OCI-LY1 (cell line): ENCODE data around the gene LRRC32.

Source experiments
- H2AFZ ChIP-seq: fragments of 200-600 bp; sonication (generic), shearing (Covaris generic); 2 replicates; pipeline ENCODE4 v1.6.0; 2014; ENCODE audit warnings: antibody characterized with exemption, mild to moderate bottlenecking, low read length
- H3F3A ChIP-seq: fragments of 200-600 bp; sonication (generic), shearing (Covaris generic); 2 replicates; pipeline ENCODE4 v1.6.0; 2014; ENCODE audit warnings: mild to moderate bottlenecking, antibody characterized with exemption, low read length, moderate library complexity; ENCODE audit not compliant: insufficient read depth
- H3K27ac ChIP-seq: fragments of 200-600 bp; sonication (generic); 2 replicates; pipeline ENCODE4 v1.5.1; 2014; ENCODE audit warnings: low read length, mixed run types, mild to moderate bottlenecking, low read depth; ENCODE audit not compliant: poor library complexity, severe bottlenecking
- H3K27me3 ChIP-seq: fragments of 200-600 bp; sonication (generic); 2 replicates; pipeline ENCODE4 v1.6.0; 2014; ENCODE audit warnings: antibody characterized with exemption, mild to moderate bottlenecking, low read length, moderate library complexity; ENCODE audit not compliant: insufficient read depth
- H3K36me3 ChIP-seq: fragments of 200-600 bp; sonication (generic); 2 replicates; pipeline ENCODE4 v1.6.1; 2014; ENCODE audit warnings: mild to moderate bottlenecking, antibody characterized with exemption, low read length, moderate library complexity, mixed read lengths; ENCODE audit not compliant: insufficient read depth
- H3K4me1 ChIP-seq: fragments of 200-600 bp; sonication (generic); 2 replicates; pipeline ENCODE4 v1.5.1; 2014; ENCODE audit warnings: mild to moderate bottlenecking, low read length, moderate library complexity; ENCODE audit not compliant: insufficient read depth, severe bottlenecking
- H3K4me2 ChIP-seq: fragments of 200-600 bp; sonication (generic), shearing (Covaris generic); 2 replicates; pipeline ENCODE4 v1.6.1; 2014; ENCODE audit warnings: low read length
- H3K4me3 ChIP-seq: fragments of 200-600 bp; sonication (generic); 2 replicates; pipeline ENCODE4 v1.5.1; 2014; ENCODE audit warnings: low read length, low read depth, mild to moderate bottlenecking, mixed read lengths; ENCODE audit not compliant: poor library complexity, severe bottlenecking
- H3K79me2 ChIP-seq: fragments of 200-600 bp; shearing (Covaris generic); 2 replicates; pipeline ENCODE4 v1.6.1; 2016; ENCODE audit warnings: mixed run types, low read length, mixed read lengths; ENCODE audit not compliant: insufficient read depth
- H3K9ac ChIP-seq: fragments of 200-600 bp; sonication (generic), shearing (Covaris generic); 2 replicates; pipeline ENCODE4 v1.6.1; 2014; ENCODE audit warnings: mild to moderate bottlenecking, low read length, mixed read lengths
- H3K9me2 ChIP-seq: fragments of 200-600 bp; sonication (generic), shearing (Covaris generic); 2 replicates; pipeline ENCODE4 v1.6.1; 2014; ENCODE audit warnings: low read depth, mild to moderate bottlenecking, low read length, mixed read lengths
- H3K9me3 ChIP-seq: fragments of 200-600 bp; shearing (Covaris generic); 2 replicates; pipeline ENCODE4 v1.6.1; 2014; ENCODE audit warnings: low read length, mixed read lengths
- H4K20me1 ChIP-seq: fragments of 200-600 bp; sonication (generic), shearing (Covaris generic); 2 replicates; pipeline ENCODE4 v1.6.0; 2016; ENCODE audit warnings: mild to moderate bottlenecking, low read length; ENCODE audit not compliant: insufficient read depth
- EZH2 ChIP-seq: fragments of 200-600 bp; sonication (generic), shearing (Covaris generic); IDR thresholded peaks from 2 replicates; pipeline ENCODE4 v1.8.0; 2017; ENCODE audit warnings: borderline replicate concordance, mixed run types, mild to moderate bottlenecking, antibody characterized with exemption, low read length, moderate library complexity, mixed read lengths
- TF ChIP-seq, protein P1 (sequence below): fragments of 200-600 bp; sonication (generic), shearing (Covaris generic); IDR thresholded peaks from 2 replicates; pipeline ENCODE4 v1.5.1; 2017; ENCODE audit warnings: mild to moderate bottlenecking, antibody characterized with exemption, low read length, moderate library complexity, mixed read lengths

Gene LRRC32

DNA sequence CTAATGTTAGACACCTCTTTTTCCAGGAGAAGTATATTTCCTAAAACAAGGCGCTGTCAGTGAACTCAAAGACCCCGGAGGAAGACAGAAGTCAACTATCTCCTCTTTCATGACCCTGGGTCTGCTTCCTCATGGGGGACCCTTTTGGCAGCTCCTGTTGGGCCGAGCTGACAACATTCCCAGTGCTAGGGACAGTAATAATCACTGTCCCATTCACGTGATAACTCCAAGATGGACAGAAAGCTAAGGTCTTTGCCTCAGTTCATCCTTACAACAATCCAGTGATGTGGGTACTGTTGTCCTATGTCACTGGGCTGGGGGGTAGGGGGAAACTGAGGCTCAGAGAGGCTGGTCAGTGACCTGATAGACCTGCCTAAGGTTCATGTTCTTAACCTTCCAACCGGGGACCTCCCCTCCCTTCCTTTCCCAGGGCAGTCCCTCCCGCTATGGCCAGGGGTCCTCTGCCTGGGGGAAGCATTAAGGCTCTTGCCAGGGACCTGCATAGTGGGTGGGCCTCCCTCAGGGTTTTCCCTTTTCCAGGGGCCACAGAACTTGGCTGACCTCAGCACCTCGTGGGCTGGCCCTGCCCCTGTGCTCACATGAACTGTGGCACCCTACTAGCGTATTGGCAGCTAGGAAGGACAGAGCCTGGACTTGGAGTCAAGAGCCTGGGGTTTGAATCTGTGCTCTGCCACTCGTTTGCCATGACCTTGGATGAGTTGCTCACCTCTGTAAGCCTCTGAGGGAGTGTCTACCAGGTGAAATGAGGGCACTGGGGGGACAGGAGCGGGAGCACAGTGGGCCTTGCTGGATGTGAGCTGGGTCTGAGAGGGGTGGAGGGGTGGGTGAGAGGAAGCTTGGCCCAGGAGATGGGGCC lies 53.6 kb downstream of the LRRC32 start:
- H3K4me3 ChIP-seq = no peak overlapping the region
- no peak for TF ChIP-seq EZH2
- TF ChIP-seq, protein P1, sequence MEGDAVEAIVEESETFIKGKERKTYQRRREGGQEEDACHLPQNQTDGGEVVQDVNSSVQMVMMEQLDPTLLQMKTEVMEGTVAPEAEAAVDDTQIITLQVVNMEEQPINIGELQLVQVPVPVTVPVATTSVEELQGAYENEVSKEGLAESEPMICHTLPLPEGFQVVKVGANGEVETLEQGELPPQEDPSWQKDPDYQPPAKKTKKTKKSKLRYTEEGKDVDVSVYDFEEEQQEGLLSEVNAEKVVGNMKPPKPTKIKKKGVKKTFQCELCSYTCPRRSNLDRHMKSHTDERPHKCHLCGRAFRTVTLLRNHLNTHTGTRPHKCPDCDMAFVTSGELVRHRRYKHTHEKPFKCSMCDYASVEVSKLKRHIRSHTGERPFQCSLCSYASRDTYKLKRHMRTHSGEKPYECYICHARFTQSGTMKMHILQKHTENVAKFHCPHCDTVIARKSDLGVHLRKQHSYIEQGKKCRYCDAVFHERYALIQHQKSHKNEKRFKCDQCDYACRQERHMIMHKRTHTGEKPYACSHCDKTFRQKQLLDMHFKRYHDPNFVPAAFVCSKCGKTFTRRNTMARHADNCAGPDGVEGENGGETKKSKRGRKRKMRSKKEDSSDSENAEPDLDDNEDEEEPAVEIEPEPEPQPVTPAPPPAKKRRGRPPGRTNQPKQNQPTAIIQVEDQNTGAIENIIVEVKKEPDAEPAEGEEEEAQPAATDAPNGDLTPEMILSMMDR = no peak
- H3K4me2 ChIP-seq = no peak overlapping the region
- no peaks in the 10 kb centered on the region for H3K79me2 ChIP-seq
- H3F3A ChIP-seq = no peaks in the 10 kb centered on the region
- H3K9ac ChIP-seq = no peak overlapping the region
- H2AFZ ChIP-seq = no peak overlapping the region
- no peaks in the 10 kb centered on the region for H3K27me3 ChIP-seq
- no peaks in the 10 kb centered on the region for H3K36me3 ChIP-seq
- no peaks in the 10 kb centered on the region for H3K4me1 ChIP-seq
- H3K9me2 ChIP-seq = no peaks in the 10 kb centered on the region
- H3K9me3 ChIP-seq = no peaks in the 10 kb centered on the region
- H4K20me1 ChIP-seq = no peaks in the 10 kb centered on the region
- H3K27ac ChIP-seq = no peak overlapping the region

DNA sequence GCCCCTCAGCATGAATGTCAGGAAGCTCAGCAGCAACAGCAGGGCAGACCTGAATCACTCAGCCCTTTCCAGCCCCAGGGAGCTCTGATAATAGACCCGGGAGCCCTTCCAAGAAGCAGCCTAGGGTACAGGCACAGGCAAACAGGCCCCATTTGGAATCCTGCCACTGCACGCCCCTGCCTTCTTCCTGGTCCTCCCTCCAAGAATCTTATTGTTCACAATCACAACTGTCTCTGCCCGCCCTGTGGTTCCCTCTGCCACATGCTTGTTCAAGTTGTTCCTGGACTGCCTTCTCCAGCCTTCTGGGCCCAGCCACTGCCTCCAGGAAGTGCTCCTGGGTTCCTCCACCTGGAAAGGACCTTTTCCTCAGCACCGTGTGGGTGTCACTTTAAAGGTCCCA lies 54.6 kb downstream of the LRRC32 start:
- no peak overlapping the region for H2AFZ ChIP-seq
- H3K27ac ChIP-seq = no peak overlapping the region

DNA sequence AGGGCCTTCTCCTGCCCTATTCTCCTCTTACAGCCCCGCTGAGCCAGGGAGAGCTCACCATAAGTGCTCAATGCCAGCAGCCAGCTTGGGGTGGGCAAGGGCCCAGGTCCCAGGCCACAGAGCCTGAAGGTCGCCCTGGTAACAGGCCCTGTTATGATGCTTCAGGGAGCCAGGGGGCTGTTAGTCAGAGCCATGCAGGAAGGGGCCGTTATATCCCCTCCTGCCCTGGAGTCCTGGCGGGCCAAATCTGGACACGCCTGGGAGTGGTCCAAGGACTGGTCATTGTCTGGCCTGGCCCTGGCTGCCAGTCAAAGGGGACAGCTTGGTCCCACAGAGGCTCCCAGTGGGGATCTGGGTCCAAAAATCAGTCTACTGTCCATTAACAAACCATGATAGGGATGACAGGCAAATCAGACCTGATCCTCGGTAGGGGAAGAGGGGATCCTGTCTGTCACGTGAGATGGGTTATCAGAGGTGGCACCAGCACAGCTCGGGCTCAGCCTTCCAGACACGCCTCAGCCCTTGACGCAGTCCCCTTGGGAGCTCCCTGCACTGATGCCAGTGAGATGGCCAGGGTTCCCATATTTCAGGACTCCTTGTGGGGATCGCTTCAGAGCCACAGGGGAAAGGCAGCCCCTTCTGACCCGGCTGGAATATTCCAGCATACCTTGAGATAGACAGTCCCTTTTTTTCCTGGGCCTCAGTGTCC lies 55.9 kb downstream of the LRRC32 start:
- Histone ChIP-seq H3K4me1 (no peaks in the 10 kb centered on the region), H3F3A (no peaks in the 10 kb centered on the region), H3K4me3 (no peak overlapping the region), H4K20me1 (no peaks in the 10 kb centered on the region), H3K79me2 (no peaks in the 10 kb centered on the region), H3K27me3 (no peaks in the 10 kb centered on the region), H3K4me2 (no peak overlapping the region), H3K27ac (no peak overlapping the region), H3K36me3 (no peaks in the 10 kb centered on the region), H3K9me3 (no peaks in the 10 kb centered on the region), H3K9me2 (no peaks in the 10 kb centered on the region), H2AFZ (no peak overlapping the region), H3K9ac (no peak overlapping the region)
- no peak for TF ChIP-seq EZH2
- TF ChIP-seq, protein P1 = no peak

More for the DNA sequence above, 54.6 kb downstream of the LRRC32 start:
- Histone ChIP-seq H3K4me2 (no peak overlapping the region), H3K79me2 (no peaks in the 10 kb centered on the region), H3F3A (no peaks in the 10 kb centered on the region), H3K9me2 (no peaks in the 10 kb centered on the region), H3K9me3 (no peaks in the 10 kb centered on the region), H3K27me3 (no peaks in the 10 kb centered on the region), H3K4me3 (no peak overlapping the region), H3K4me1 (no peaks in the 10 kb centered on the region), H3K9ac (no peak overlapping the region), H3K36me3 (no peaks in the 10 kb centered on the region), H4K20me1 (no peaks in the 10 kb centered on the region)
- TF ChIP-seq EZH2 = no peak
- TF ChIP-seq, protein P1 = no peak
